Measurements from ENCODE around the gene FAM227B.

DNA sequence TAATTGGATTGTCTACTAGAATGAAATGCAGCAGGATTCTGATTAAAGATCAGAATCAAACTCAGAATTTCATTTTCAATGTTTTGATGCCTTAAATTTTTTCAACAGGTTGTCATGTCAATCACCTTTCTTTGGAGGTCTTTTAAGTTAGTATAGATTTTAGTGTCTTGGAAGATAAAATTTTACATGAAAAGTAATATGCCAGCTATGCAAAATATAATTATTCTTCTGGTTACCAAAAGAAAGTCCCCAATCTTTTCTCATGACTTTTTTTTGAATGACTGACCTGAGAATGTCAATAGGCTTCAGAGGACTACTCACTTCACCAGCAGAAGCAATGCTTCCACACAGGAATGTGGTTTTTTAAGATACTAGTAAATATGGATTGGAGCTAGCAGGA, 193.2 kb downstream of the FAM227B start:
- no peak for TF ChIP-seq ARID4A (CRISPR knock-in tag; IDR thresholded peaks at IDR 0.05; ENCODE audit: borderline replicate concordance)
- no peak for TF ChIP-seq HMG20B (CRISPR knock-in tag; conservative IDR thresholded peaks at IDR 0.05)
- TF ChIP-seq PCBP2 (optimal IDR thresholded peaks at IDR 0.05; ENCODE audit: low read depth, low read length, poor library complexity, severe bottlenecking), result no peak
- TF ChIP-seq ZNF121 (CRISPR knock-in tag; IDR thresholded peaks at IDR 0.05), result no peak

All from HepG2 (cell line).